Measurements from ENCODE around the gene RASSF8.

Gene RASSF8

DNA sequence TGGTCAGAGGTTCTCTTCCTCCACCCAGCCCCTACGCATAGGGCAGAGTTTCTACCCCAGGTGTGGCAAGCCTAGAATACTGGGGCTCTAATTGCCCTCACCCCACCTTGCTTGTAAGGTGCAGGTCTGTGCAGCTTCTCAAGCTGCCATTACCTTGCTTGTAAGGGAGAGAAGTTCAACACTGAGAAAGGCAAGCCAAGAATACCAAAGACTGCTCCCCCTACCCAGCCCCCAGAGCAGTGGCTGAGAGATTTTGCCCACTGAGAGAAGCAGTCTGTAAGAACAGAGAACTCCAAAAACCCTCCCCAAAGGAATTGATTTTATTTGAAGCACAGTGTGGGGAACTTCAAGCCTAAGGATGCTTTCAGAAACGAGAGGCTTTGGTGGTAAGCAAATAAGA is 63.1 kb downstream of the RASSF8 start:
- no peaks in the 10 kb centered on the region for H3K9me3 Mint-ChIP-seq
- no peaks in the 10 kb centered on the region for H3K27me3 Mint-ChIP-seq
- no peaks in the 10 kb centered on the region for H3K36me3 Mint-ChIP-seq (ENCODE audit: low read depth)
- no peak overlapping the region for H3K27ac Mint-ChIP-seq
- no peak overlapping the region for H3K4me3 Mint-ChIP-seq
- no peaks in the 10 kb centered on the region for H3K4me1 Mint-ChIP-seq (ENCODE audit: low read depth)

DNA sequence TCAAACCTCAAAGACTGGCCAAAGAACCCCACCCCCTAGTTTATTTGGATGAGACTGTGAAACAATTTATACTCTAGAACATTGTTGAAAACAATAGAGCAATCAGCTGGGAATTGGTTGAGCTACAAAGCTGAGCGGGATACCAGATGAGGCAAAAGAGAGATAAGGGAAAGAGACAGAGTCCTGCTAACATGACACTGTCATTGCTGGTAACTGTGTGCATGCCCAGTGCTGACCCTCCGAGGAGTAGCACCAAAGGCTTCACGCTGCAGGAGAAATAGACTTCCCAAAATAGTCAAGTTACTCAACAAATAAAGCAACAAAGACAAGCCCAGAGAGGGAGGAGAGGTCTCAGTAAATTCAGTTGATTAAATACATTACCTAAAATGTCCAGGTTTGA is 63.6 kb downstream of the RASSF8 start:
- Mint-ChIP-seq H3K4me3 (no peak overlapping the region), H3K9me3 (no peaks in the 10 kb centered on the region), H3K36me3 (ENCODE audit: low read depth) (no peaks in the 10 kb centered on the region)

DNA sequence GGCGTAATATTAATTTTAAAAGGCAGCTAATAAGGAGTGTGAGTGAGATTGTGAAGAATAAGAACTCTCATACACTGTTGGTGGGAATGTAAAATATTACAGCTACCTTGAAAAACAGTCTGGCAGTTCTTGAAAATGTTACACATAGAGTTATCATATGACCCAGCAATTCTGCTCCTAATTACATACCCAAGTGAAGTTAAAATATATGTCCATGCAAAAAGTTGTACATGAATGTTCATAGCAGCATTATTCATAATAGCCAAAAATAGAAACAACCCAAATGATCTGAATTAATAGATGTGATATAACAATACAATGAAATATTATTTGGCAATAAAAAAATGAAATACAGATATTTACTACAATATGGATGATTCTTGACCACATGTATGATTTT is 68.2 kb downstream of the RASSF8 start:
- Mint-ChIP-seq H3K4me3 (no peak overlapping the region), H3K4me1 (ENCODE audit: low read depth) (no peaks in the 10 kb centered on the region), H3K36me3 (ENCODE audit: low read depth) (no peaks in the 10 kb centered on the region)

More for the DNA sequence above, 63.6 kb downstream of the RASSF8 start:
- Mint-ChIP-seq H3K27me3 (no peaks in the 10 kb centered on the region), H3K27ac (no peak overlapping the region), H3K4me1 (ENCODE audit: low read depth) (no peaks in the 10 kb centered on the region)

DNA sequence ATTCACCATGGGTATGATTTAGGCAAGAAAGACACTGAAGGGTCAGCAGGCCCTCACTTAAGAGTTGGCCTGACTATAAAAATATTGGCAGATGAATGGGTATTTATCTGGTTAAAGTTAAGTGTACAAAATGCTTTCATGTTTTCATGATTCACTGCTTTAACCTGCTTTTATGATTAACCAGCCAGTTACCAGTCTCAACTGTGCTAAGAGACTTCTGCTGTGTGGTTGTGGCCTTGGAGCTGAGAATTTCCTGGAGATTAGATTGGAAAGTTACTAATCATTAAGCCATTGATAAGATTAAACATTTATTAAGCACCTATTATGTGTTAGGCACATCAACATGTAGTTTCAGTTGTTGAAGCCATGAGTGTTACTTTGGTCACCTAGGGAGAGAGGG is 68.9 kb downstream of the RASSF8 start:
- Mint-ChIP-seq H3K36me3 (ENCODE audit: low read depth) (no peaks in the 10 kb centered on the region), H3K27ac (no peak overlapping the region), H3K4me1 (ENCODE audit: low read depth) (no peaks in the 10 kb centered on the region), H3K9me3 (no peaks in the 10 kb centered on the region), H3K4me3 (no peak overlapping the region), H3K27me3 (no peaks in the 10 kb centered on the region)

More for the DNA sequence above, 68.2 kb downstream of the RASSF8 start:
- H3K9me3 Mint-ChIP-seq = no peaks in the 10 kb centered on the region
- H3K27ac Mint-ChIP-seq = no peak overlapping the region
- H3K27me3 Mint-ChIP-seq = no peaks in the 10 kb centered on the region

DNA sequence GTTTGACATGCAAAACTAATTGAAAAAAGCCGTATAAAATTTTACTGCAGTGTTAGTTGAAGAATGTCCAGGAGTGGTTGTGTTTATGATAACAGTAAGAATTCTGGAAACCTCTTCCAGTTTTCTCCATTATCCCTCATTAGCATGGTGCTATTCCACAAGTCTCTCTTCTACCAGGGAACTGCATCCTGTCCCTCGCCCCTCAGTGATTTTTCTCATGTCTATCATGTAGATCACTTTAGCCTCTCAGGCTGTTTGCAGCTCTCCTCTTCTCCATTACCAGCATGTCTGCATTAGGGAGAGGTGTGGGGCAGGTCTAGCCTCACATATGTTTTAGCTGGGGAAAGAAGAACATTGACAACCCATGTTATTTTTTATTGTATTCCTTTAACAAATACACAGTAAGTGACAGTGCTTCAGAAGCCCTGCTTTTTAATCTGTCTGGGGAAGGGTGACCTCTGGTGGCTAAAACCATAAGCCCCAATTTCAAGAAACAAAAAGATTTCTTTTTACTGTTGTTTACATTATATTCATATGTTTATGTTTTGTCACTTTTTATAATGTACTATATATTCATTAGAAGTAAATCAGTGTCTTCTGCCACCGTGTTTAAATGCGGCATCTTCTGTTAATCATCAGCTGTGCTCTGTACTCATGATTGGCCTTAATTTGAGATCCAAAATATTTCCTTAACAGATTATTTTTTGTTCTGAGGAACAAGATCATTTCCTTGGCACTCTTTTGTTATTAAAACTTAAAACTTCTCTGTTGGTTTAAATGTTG is 70.7 kb downstream of the RASSF8 start:
- Mint-ChIP-seq H3K4me1 (ENCODE audit: low read depth) (no peaks in the 10 kb centered on the region), H3K4me3 (no peak overlapping the region), H3K36me3 (ENCODE audit: low read depth) (no peaks in the 10 kb centered on the region), H3K27me3 (no peaks in the 10 kb centered on the region), H3K9me3 (no peaks in the 10 kb centered on the region), H3K27ac (no peak overlapping the region)

DNA sequence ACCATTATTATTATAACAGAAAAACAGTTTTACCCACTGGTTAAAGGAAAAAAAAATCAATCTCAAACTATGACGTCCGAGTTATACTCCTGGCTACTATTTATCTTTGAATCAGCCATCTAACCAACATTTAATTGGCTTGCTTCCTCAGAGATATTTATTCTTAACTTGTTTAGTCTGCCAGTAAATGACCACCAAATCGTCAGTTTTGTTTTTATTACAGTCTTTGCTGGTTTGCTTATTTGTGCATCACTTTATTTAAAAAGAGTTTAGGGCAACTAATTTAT is 71.2 kb downstream of the RASSF8 start:
- no peaks in the 10 kb centered on the region for H3K4me1 Mint-ChIP-seq (ENCODE audit: low read depth)
- H3K27me3 Mint-ChIP-seq = no peaks in the 10 kb centered on the region
- H3K36me3 Mint-ChIP-seq (ENCODE audit: low read depth) = no peaks in the 10 kb centered on the region
- H3K4me3 Mint-ChIP-seq = no peak overlapping the region
- no peak overlapping the region for H3K27ac Mint-ChIP-seq
- no peaks in the 10 kb centered on the region for H3K9me3 Mint-ChIP-seq

DNA sequence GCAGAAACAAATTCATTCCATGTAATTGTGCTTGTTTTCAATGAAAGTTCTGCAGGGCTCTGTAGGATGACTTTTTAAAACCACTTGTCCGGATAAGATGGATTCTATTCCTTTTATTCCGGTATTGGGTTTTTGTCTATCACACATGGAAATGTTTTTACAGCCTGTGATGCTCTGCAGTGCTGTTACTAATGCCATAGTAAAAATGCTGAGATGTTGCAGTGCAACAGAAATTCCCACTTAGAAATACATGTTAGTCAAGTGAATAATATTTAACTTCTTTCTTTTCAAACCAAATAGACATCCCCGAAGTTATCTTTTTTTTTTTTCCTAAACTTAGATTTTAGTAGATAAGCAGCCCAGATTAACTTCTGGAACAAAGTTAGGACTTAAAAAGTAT is 71.9 kb downstream of the RASSF8 start:
- Mint-ChIP-seq H3K36me3 (ENCODE audit: low read depth) (no peaks in the 10 kb centered on the region), H3K4me3 (no peak overlapping the region), H3K27me3 (no peaks in the 10 kb centered on the region), H3K4me1 (ENCODE audit: low read depth) (no peaks in the 10 kb centered on the region), H3K9me3 (no peaks in the 10 kb centered on the region), H3K27ac (no peak overlapping the region)

DNA sequence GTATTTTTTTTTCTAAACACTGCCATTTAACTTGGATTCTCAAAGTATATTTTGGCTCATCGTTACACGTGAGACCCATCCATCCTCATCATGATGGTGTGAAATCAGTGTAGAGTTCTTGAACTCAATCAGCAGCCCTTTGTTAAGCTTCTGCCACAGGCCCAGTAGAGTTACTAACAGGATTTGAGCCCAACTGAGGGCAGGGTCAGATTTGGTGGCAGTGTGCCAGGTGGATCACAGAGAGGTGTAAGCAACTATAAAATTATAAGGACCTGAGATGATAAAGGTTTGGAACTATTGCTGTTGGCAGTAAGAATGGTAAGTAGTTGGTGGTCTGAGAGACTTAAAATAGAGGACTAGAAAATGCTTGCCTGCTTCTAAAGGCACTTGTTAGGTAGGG is 72.8 kb downstream of the RASSF8 start:
- Mint-ChIP-seq H3K9me3 (no peaks in the 10 kb centered on the region), H3K27me3 (no peaks in the 10 kb centered on the region), H3K4me3 (no peak overlapping the region), H3K27ac (no peak overlapping the region), H3K36me3 (ENCODE audit: low read depth) (no peaks in the 10 kb centered on the region), H3K4me1 (ENCODE audit: low read depth) (no peaks in the 10 kb centered on the region)

DNA sequence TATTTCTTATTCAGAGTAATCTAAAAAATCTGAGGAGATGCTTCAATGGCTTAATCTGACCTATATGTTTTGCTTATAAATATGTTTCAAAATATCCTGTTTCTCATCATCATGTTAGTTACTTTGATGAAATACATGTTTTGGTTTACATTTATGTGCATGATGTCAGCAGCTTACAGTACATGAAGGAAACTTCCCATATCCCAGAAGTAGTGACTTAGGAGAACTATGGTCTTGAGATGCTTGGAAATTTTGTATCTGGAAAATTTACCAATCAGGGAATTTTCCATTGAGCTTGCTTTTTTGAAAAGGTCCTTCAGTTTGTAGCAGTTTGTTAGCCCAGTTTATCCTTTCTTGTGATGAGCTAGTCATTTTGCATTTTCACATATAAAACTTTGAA is 73.3 kb downstream of the RASSF8 start:
- H3K27ac Mint-ChIP-seq = no peak overlapping the region
- no peaks in the 10 kb centered on the region for H3K4me1 Mint-ChIP-seq (ENCODE audit: low read depth)
- H3K36me3 Mint-ChIP-seq (ENCODE audit: low read depth) = no peaks in the 10 kb centered on the region
- no peaks in the 10 kb centered on the region for H3K27me3 Mint-ChIP-seq
- no peaks in the 10 kb centered on the region for H3K9me3 Mint-ChIP-seq
- no peak overlapping the region for H3K4me3 Mint-ChIP-seq

DNA sequence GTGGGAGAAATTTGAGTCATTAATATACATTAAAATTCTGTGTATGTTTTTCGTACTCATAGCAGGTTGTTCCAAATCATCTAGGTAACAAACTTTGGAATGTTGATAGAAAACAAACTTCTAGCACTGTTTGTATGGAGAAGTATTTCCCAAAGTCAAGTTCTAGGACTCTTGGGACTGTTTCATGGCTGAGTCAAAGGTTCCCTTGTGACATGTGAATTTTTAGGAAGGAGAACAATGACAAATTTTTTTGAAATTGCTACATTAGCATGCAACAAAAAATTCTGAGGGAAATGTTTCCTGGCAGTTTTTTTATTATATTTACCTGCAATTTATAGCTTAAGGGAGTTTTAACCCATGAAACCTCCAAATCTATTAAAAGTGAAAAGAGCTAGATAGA is 73.8 kb downstream of the RASSF8 start:
- H3K27ac Mint-ChIP-seq = no peak overlapping the region
- no peaks in the 10 kb centered on the region for H3K36me3 Mint-ChIP-seq (ENCODE audit: low read depth)
- H3K4me3 Mint-ChIP-seq = no peak overlapping the region
- H3K27me3 Mint-ChIP-seq = no peaks in the 10 kb centered on the region
- H3K4me1 Mint-ChIP-seq (ENCODE audit: low read depth) = no peaks in the 10 kb centered on the region
- H3K9me3 Mint-ChIP-seq = no peaks in the 10 kb centered on the region

DNA sequence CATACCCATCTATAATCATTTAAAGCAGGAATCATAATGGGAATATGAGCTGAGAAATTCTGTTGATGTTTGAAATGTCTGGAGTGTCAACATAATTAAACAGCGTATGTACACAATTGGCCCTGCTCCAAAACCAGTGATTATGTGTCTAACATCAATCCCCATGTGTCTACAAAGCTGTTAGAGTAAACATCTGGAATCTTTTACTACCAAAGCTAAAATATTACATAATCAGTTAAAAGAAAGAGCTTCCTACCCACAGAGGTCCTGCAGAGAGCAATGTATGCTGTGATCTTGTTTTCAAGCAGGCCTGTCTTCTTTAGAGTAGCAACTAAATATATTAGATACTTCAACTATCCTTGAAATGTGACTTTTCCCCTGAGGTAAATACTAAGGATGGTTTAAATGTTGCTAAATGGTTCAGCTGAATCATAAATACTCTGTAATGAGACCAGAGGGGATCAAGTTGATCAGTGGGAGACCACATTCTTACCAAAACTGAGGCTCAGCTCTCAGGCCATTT is 74.3 kb downstream of the RASSF8 start:
- H3K4me1 Mint-ChIP-seq (ENCODE audit: low read depth) = no peaks in the 10 kb centered on the region
- no peak overlapping the region for H3K27ac Mint-ChIP-seq
- no peaks in the 10 kb centered on the region for H3K36me3 Mint-ChIP-seq (ENCODE audit: low read depth)
- no peaks in the 10 kb centered on the region for H3K27me3 Mint-ChIP-seq
- no peaks in the 10 kb centered on the region for H3K9me3 Mint-ChIP-seq
- H3K4me3 Mint-ChIP-seq = no peak overlapping the region

DNA sequence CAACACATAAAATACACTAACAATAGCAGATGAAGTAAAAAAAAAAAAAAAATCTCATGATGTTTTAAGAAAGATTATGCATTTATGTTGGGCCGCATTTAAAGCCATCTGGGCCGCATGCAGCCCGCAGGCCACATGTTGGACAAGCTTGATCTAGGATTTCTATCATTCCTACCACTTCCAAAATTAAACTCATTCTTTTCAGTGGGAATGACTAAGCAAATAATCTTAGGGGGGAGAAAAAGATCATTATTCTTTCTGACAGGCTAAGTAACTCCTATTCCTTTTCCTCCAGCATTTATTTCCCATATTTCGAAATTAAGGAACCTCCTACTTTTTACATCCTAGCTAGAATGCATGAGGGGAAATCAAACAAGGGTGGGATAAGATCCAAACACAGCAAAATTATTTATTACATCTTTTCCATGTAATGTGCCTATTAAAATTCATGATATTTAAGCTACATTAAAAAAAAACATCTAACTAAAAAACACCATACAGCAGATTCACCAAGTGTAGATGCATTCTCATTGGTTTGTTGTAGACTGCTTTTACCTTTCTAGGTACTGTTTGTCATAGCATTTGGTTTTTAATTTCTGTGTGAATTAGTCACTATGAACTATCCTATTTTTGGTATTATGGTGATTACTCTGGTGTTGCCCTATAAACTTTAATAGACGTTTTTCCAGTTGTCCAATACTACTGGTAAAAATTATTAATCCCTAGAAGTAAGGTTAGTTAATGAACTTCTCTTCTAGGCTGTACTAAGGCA is 76.1 kb downstream of the RASSF8 start:
- no peaks in the 10 kb centered on the region for H3K9me3 Mint-ChIP-seq
- no peak overlapping the region for H3K4me3 Mint-ChIP-seq
- H3K4me1 Mint-ChIP-seq (ENCODE audit: low read depth) = no peaks in the 10 kb centered on the region
- no peak overlapping the region for H3K27ac Mint-ChIP-seq
- H3K36me3 Mint-ChIP-seq (ENCODE audit: low read depth) = no peaks in the 10 kb centered on the region
- H3K27me3 Mint-ChIP-seq = no peaks in the 10 kb centered on the region

DNA sequence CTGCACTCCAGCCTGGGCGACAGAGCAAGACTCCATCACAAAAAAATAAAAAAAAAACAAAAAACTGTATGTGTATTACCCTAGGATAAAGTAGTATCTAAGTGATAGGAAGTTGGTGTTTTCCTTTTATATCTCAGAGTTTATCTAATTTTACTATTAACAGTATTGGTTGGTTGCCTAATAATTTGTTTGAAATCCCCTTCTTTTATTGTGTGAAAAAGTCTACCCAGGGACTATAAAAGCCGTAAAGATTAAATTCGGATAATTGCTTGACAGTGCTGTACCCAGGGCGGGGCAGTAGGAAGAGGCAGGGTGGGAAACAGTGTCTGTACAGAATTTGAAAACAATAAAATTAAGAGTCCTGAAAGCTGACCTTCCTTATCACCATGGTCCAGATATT is 78.4 kb downstream of the RASSF8 start:
- H3K36me3 Mint-ChIP-seq (ENCODE audit: low read depth) = no peaks in the 10 kb centered on the region
- H3K9me3 Mint-ChIP-seq = no peaks in the 10 kb centered on the region
- no peak overlapping the region for H3K27ac Mint-ChIP-seq
- no peak overlapping the region for H3K4me3 Mint-ChIP-seq
- H3K27me3 Mint-ChIP-seq = no peaks in the 10 kb centered on the region
- no peaks in the 10 kb centered on the region for H3K4me1 Mint-ChIP-seq (ENCODE audit: low read depth)

DNA sequence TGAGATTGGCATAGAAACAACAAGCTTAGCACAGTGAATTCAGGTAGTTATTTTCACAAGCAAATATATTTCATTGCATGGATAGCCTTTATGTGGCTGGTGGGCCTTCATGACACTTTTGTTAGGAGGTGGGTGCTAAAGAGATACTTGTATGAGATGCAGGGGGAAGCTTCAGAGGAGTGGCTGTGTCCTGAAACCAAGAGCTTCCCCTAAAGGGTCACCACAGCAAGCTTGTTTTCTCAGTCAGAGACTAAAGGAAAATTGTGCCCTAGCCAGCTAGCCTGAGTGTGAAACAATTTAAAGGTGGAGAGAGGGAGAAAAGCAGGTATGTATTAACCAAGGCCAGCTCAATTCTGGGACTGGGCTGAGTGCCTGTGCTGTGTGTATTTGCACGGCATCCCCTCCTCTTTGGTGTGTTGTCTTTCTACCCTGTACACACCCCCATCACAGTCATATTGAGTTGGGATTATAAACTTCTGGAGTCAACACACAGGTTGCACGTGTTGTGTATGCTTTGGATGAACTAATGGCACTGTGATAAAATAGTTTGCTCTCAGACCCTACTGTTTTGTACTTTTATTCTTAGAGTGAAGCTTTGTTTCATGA is 79.2 kb downstream of the RASSF8 start:
- H3K4me1 Mint-ChIP-seq (ENCODE audit: low read depth) = no peaks in the 10 kb centered on the region
- no peaks in the 10 kb centered on the region for H3K27me3 Mint-ChIP-seq
- no peaks in the 10 kb centered on the region for H3K36me3 Mint-ChIP-seq (ENCODE audit: low read depth)
- no peak overlapping the region for H3K27ac Mint-ChIP-seq
- no peak overlapping the region for H3K4me3 Mint-ChIP-seq
- no peaks in the 10 kb centered on the region for H3K9me3 Mint-ChIP-seq

DNA sequence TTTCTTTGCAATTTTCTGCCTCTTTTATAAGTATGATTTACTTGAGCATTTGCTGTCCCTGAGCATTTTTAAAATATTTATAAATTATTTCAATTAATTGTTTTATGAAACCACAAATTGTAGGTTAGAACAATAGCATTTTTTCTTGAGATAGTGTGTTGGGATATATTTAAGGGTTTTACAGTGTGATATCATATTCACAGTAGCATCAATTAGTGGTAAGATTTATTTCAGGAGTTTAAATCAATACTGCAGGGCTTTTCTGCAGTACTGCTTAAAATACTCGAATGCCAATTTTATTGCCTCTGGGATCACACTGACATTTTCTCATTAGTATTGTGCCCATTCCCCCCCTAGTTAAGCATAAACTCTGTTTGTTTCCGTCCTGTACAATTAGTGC is 84.2 kb downstream of the RASSF8 start:
- Mint-ChIP-seq H3K36me3 (ENCODE audit: low read depth) (no peaks in the 10 kb centered on the region), H3K27me3 (no peaks in the 10 kb centered on the region), H3K4me1 (ENCODE audit: low read depth) (no peaks in the 10 kb centered on the region), H3K4me3 (no peak overlapping the region), H3K9me3 (no peaks in the 10 kb centered on the region), H3K27ac (no peak overlapping the region)
